HG03378 (cell line): ENCODE data around the gene EP300.

Experiments
- ATAC-seq: cut with Tn5 transposase; IDR thresholded peaks from one replicate; pipeline ENCODE4 v1.9.1; 2021; ENCODE audit warnings: mild to moderate bottlenecking, moderate library complexity; ENCODE audit not compliant: unreplicated experiment

EP300 gene

DNA sequence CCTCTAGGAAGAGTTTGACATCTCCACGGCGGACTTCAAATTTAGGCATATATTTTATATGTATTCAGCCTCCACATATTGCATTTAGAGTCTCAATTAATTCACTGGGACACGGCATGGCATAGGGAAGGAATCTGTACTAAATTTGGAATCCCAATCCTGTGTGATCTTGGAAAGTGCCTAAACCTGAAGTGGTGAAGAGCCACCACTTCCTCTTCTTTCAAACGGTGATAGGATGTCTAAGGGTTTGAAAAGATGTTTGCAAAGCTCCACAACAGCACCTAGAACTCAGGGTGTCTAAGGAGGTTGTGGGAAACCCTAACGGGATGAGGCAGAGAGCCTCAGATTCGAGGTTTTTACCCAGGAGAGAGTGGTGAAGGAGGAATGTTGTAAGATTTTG lies 111.7 kb downstream of the EP300 start:
- no peak for ATAC-seq

DNA sequence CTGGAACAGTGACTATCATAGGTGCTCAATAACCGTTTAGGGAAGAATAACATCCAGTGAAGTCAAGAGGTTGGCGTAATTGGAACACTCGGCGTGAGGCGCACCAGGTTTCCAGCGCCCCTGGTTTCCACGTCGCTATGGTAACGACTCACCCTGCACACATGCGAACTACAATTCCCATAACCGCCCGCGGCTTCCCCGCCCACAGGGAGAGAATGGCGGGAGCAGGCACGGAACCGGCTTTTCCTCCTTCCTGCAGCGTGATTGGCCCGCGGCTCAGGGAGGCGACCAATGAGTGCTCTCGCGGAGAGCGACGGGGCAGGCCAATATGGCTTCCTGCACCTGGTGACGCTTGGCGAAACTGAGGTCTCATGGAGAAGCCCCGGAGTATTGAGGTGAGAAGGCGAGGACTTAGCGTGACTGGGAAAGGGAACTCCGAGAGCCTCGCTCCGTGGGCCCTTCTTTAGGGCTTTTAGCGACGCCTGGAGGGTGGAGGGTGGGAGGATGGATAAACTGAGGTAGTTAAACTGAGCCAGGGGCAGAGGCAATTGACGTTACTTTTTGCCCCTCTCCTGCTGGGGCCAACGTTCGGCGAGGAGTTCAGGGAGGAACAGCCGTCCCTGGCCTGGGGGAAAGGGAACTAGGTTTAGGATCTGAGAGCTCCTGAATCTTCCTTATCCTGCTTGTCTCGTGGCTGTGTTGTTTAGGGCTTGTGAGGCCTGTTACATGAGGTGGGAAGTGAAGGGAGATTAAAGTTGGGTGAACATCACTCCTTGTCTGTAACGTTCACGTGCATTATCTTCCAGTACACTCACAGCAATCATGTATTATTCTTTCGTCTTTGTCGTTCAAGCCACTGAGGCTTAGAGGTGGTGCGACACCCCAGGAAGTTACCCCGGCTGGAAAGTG lies 112.9 kb downstream of the EP300 start, which contains the start of gene L3MBTL2:
Gene L3MBTL2 (plus strand): TSS at position 321 of the 909 bp plus-strand sequence. CDS start 51 bp downstream, at position 372.
- ATAC-seq, result peak; percentile 87

DNA sequence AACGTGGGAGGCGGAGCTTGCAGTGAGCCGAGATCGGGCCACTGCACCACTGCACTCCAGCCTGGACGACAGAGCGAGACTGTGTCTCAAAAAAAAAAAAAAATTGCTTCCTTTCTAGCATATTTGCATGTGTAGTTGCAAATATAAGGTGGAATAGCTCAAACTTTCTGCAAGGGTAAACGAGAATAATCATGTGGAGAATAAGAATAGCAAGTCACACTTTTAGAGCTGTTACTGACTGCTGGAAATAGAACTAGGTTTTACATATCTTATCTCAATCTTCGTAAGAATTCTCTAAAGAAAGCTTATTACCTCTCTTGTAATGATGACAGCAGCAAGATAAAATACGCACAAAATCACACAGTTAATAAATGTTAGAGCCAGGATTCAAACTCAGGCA lies 114.3 kb downstream of the EP300 start:
- no peak for ATAC-seq

DNA sequence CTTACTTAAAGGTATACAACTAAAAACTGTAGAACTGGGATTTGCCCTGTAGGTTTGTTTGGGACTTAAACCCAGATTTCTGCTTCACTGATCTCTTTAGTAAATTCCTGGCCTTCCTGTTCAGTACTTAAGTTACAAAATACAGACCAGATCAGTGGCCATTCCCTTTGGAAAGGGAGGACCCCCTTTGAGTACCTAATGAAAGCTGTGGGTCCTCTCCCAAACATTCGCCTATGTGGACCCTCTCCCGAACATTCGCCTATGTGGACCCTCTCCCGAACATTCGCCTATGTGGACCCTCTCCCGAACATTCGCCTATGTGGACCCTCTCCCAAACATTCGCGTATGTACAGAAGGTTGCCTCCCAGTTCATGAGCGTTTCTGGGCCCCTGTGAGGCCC lies 123.0 kb downstream of the EP300 start:
- ATAC-seq, result no peak

DNA sequence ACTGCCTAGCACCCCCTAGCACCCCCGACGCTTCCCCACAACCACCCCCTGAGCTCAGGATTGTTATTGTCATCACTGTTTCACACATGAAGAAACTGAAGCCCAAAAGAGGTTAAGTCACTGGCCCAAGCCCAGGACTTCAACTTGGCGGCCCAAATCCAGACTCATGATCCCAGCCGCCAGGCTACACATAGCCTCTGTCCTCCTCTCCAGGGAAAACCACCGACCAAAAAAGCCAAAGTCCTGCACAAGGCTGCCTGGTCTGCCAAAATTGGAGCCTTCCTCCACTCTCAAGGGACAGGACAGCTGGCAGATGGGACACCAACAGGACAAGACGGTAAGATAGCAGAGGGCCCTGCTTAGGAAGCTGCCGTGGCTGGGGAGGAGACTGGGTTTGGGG lies 123.5 kb downstream of the EP300 start:
- ATAC-seq, result no peak

DNA sequence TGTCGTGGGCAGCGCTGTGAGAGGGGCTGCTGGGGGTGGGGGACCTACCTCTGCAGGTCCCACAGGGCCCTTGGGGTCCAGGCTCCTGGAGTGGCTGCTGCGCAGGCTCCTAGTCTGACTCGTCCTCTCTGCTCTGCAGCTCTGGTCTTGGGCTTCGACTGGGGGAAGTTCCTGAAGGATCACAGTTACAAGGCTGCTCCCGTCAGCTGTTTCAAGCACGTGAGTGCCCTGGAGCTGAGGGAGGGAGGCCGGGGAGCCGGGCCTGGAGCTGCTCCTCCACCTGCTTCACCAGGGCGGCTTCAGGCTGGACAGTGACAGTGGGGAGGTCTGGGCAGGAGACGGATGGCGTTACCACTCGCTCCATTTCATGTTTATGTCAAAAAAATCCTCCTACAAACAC lies 124.6 kb downstream of the EP300 start:
- ATAC-seq, result no peak

DNA sequence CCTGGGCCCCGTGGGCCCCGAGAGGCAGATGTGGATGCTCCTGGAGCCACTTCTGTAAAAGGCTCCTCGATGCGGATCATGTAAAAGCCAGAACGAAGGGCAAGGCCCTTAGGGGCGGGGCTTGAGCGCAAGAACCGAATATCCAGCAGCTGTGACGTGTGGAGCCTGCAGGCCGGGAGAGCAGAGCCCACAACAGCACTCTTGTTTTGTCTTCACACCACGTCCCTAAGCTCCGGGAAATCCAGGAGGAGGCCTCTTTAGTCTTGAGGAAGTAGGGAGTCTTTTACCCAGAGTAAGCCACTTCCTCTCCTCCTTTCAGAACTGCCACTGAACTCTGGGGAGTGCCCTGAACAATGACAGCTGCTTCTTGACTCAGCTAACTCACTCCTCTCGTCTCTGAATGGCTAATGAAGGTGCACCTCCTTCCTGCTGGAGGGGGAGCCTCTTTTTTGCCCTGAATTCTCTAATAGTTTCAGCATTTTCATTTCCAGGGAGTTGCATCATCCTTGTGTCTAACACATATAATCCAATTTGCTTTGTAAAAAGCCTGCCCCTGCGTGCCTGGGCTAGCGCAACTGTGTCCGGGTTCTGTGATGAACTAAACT lies 125.3 kb downstream of the EP300 start:
- no peak for ATAC-seq

DNA sequence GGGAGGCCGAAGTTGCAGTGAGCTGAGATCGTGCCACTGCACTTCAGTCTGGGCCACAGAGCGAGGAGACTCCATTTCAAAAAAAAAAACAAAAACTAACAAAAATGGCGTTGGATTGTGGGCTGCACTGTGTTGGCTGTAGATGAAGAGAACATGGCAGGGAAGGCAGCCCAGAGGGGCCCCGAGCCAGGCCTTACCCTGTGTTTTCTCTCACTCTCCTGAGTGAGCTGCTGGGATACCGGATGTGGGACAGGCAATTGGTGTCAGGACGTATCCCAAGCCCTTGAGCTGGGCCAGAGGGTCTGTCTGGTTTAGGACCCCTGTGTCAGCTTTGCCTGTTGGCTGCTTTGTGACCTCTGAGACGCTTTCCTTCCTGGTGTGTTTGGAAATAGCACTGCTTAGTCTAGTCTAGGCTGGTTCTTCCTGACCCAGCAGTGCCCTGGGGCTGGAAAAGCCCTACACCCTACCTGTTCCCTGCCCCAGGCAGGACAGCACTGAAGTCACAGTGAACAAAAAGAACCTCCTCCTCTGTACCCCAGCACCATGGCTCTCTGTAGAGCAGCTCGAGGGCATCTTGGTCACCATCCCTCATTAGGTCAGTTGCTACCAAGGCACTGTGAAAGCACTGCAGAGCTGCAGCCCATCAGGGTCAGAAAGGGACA lies 130.6 kb downstream of the EP300 start:
- no peak for ATAC-seq

DNA sequence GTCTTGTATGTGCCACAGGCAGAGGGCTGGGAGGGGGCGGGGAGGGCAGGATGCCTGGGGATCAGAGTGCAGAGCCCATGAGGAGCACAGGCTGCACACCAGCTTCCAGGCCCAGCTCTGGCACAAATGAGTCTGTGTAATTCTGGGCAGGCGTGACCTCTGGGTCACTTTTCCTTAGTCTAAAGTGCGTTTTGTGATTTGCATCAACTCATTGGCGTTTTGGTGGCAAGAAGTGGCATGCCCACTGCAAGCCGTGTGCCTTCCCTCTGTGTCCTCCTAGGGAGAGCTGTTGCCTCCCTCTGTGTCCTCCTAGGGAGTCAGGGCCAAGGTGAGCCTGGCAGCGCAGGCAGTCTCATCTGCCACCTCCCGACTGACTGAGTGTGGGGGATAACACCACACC lies 131.1 kb downstream of the EP300 start:
- ATAC-seq, result no peak

DNA sequence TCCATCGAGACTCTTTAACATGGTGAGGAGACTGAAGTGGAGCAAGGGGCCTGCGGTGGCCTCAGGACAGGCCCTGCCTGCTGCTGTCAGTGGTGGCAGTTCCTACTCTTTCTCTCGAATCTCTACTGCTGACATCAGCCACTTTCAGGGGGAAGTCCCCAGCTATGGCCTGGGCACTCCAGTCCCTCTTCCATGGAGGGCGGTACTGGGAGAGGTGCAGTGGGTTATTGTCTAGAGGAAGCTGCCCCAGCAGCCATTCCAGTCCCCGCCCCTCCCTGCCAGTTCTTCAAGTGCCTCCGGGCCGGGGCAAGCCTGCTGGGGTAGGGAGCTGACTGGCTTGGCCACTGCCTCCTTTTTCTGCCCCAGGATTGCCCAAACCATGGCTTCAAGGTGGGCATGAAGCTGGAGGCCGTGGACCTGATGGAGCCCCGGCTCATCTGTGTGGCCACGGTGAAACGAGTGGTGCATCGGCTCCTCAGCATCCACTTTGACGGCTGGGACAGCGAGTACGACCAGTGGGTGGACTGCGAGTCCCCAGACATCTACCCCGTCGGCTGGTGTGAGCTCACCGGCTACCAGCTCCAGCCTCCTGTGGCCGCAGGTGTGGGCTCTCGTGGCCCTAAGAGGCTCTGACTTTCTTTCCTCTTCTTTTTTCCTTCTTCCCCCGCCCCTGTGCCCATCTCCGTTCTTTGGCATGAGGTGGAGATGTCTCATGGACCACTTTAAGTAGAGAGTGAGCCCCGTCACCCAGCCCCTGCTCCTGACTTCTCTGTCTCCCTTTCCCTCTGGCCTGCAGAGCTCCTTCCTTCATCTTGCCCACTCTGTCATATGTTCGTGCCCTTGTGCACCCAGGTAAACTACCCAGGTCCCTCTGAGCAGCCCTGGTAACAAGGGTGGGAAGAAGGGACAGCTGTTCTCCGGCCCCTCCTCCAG lies 134.6 kb downstream of the EP300 start:
- ATAC-seq, result no peak

DNA sequence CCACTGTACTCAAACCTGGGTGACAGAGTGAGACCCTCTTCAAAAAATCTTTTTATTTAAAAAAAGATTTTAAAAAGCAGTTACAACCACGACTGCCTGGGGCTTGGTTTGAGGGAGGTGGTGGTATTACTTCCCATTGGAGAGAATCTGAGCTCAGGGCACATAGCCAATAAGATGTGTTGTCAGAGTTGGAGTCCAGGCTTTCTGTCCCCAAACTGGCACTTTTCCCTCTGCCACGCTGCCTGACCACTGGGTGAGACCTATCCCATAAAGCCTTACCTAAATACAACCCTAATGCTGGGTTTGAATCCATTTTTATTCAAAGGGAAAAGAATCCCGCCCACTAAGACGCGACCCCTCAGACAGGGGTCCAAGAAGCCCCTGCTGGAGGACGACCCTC lies 136.8 kb downstream of the EP300 start:
- no peak for ATAC-seq
